IMR-90 (cell line): ENCODE measurements around the gene TMEM72. TPM values are rescaled to one million over a fixed set of nuclear protein-coding genes. Genes with fewer than 3 reads are reported as not detected.

Experiments used
- ATAC-seq: fragments of 200-7000 bp; cut with Tn5 transposase; 2 replicates; pipeline ENCODE4 v1.9.1; 2020; ENCODE audit warnings: low read depth, mild to moderate bottlenecking, moderate library complexity
- Bru-seq: library from RNA; stranded (reverse); fragments of 400-500 nt; gene quantifications from one replicate; lab custom pipeline; 2021; lab: Mats Ljungman, UMichigan
- BruChase-seq, 2 experiments: library from RNA; stranded (reverse); fragments of 400-500 nt; gene quantifications; one replicate each; lab custom pipeline; 2021; lab: Mats Ljungman, UMichigan
- BruUV-seq: library from RNA; stranded (reverse); fragments of 400-500 nt; replicated peaks from 2 replicates; lab custom pipeline; 2021; lab: Mats Ljungman, UMichigan
- CTCF ChIA-PET: fragments of 300-600 bp; formaldehyde crosslinking; extraction: SDS; loops from one replicate; lab custom pipeline; 2021; ENCODE audit warnings: antibody characterized with exemption; lab: Yijun Ruan, JAX
- POLR2A ChIA-PET: fragments of 300-600 bp; sonication (Branson Sonifier 250); formaldehyde crosslinking; loops from one replicate; lab custom pipeline; 2022; ENCODE audit warnings: antibody characterized with exemption; ENCODE audit not compliant: unreplicated experiment; lab: Charles Lee
- DNase-seq: peaks from one replicate; pipeline ENCODE4 v3.0.0; 2013
- H2AFZ ChIP-seq: replicated peaks from 2 replicates; pipeline ENCODE3; 2013; ENCODE audit warnings: low read length, mild to moderate bottlenecking; ENCODE audit not compliant: poor library complexity
- H2AK5ac ChIP-seq: 2 replicates; pipeline ENCODE4 v1.6.1; 2013; ENCODE audit warnings: low read depth, low read length, inconsistent platforms
- H2AK9ac ChIP-seq: replicated peaks from 2 replicates; pipeline ENCODE3; 2013; ENCODE audit warnings: mild to moderate bottlenecking, low read depth, low read length, moderate library complexity; ENCODE audit not compliant: poor library complexity
- H2BK120ac ChIP-seq: 2 replicates; pipeline ENCODE4 v1.6.1; 2013; ENCODE audit warnings: low read depth, low read length, inconsistent platforms
- H2BK15ac ChIP-seq: 3 replicates; pipeline ENCODE4 v1.6.1; 2013; ENCODE audit warnings: low read depth, low read length, inconsistent platforms
- H2BK20ac ChIP-seq: 2 replicates; pipeline ENCODE4 v1.6.1; 2013; ENCODE audit warnings: low read depth, mild to moderate bottlenecking, inconsistent platforms, low read length, moderate library complexity
- H2BK5ac ChIP-seq: 2 replicates; pipeline ENCODE4 v1.6.1; 2013; ENCODE audit warnings: mild to moderate bottlenecking, low read depth, low read length, inconsistent platforms; ENCODE audit not compliant: poor library complexity, severe bottlenecking
- H3K14ac ChIP-seq: replicated peaks from 2 replicates; pipeline ENCODE4 v1.6.1; 2013; ENCODE audit warnings: low read depth, low read length, inconsistent platforms
- H3K18ac ChIP-seq: 2 replicates; pipeline ENCODE4 v1.6.1; 2013; ENCODE audit warnings: low read depth, low read length, control low read depth
- H3K23ac ChIP-seq: 2 replicates; pipeline ENCODE4 v1.6.1; 2013; ENCODE audit warnings: low read depth, low read length, inconsistent platforms
- H3K27ac ChIP-seq: 2 replicates; pipeline ENCODE4 v1.5.1; 2013; ENCODE audit warnings: mild to moderate bottlenecking, control low read depth, low read length; ENCODE audit not compliant: insufficient read depth
- H3K27me3 ChIP-seq: 2 replicates; pipeline ENCODE4 v1.6.1; 2013; ENCODE audit warnings: low read length; ENCODE audit not compliant: control insufficient read depth, insufficient read depth
- H3K36me3 ChIP-seq: 2 replicates; pipeline ENCODE4 v1.6.1; 2013; ENCODE audit warnings: low read length, mixed read lengths; ENCODE audit not compliant: control insufficient read depth, insufficient read depth
- H3K4ac ChIP-seq: 2 replicates; pipeline ENCODE4 v1.6.1; 2013; ENCODE audit warnings: low read depth, low read length, inconsistent platforms
- H3K4me1 ChIP-seq: 2 replicates; pipeline ENCODE4 v1.6.1; 2013; ENCODE audit warnings: low read length, mixed read lengths; ENCODE audit not compliant: control insufficient read depth, insufficient read depth
- H3K4me2 ChIP-seq: 2 replicates; pipeline ENCODE4 v1.6.1; 2013; ENCODE audit warnings: low read depth, mild to moderate bottlenecking, control low read depth, low read length, moderate library complexity
- H3K4me3 ChIP-seq: 2 replicates; pipeline ENCODE4 v1.5.1; 2013; ENCODE audit warnings: low read depth, mild to moderate bottlenecking, control low read depth, low read length, moderate library complexity; ENCODE audit not compliant: insufficient read depth
- H3K56ac ChIP-seq: 2 replicates; pipeline ENCODE4 v1.6.1; 2013; ENCODE audit warnings: low read length, inconsistent platforms; ENCODE audit not compliant: insufficient read depth; ENCODE audit errors: extremely low read depth
- H3K79me1 ChIP-seq, 2 experiments: 2 replicates each; pipeline ENCODE4 v1.6.1; 2013; ENCODE audit warnings: low read length in 2 of 2, inconsistent platforms in 1 of 2, low read depth in 1 of 2
- H3K9ac ChIP-seq: 2 replicates; pipeline ENCODE4 v1.6.1; 2013; ENCODE audit warnings: low read depth, low read length, control low read depth
- H3K9me1 ChIP-seq: 2 replicates; pipeline ENCODE4 v1.6.1; 2013; ENCODE audit warnings: low read length, inconsistent platforms; ENCODE audit not compliant: insufficient read depth
- H3K9me3 ChIP-seq: 2 replicates; pipeline ENCODE4 v1.6.1; 2013; ENCODE audit warnings: low read length; ENCODE audit not compliant: control insufficient read depth, insufficient read depth
- H4K20me1 ChIP-seq: 2 replicates; pipeline ENCODE4 v1.6.1; 2013; ENCODE audit warnings: low read length, inconsistent platforms; ENCODE audit not compliant: insufficient read depth
- H4K5ac ChIP-seq: 2 replicates; pipeline ENCODE4 v1.6.1; 2013; ENCODE audit warnings: mild to moderate bottlenecking, low read depth, low read length, control low read depth
- H4K8ac ChIP-seq, 2 experiments: 2 replicates each; pipeline ENCODE4 v1.6.1; 2013; ENCODE audit warnings: low read depth in 2 of 2, low read length in 2 of 2, control low read depth in 1 of 2, inconsistent platforms in 1 of 2
- H4K91ac ChIP-seq: 2 replicates; pipeline ENCODE4 v1.6.1; 2013; ENCODE audit warnings: low read depth, low read length, inconsistent platforms; ENCODE audit not compliant: insufficient read depth
- BHLHE40 ChIP-seq: fragments of 150-350 bp; IDR thresholded peaks from 2 replicates; pipeline ENCODE4 v1.6.1; 2016; ENCODE audit warnings: mild to moderate bottlenecking, low read depth, low read length
- CEBPB ChIP-seq: IDR thresholded peaks from 2 replicates; pipeline ENCODE4 v1.6.1; 2012; ENCODE audit warnings: low read depth, low read length, improper control_type of control experiment
- CHD1 ChIP-seq: IDR thresholded peaks from 2 replicates; pipeline ENCODE4 v1.6.1; 2012; ENCODE audit warnings: low read depth, low read length, improper control_type of control experiment
- CTCF ChIP-seq: conservative IDR thresholded peaks from 2 replicates; pipeline ENCODE4 v1.5.1; 2012; ENCODE audit warnings: mild to moderate bottlenecking, low read depth, low read length, improper control_type of control experiment
- ELK1 ChIP-seq: fragments of 150-350 bp; IDR thresholded peaks from 2 replicates; pipeline ENCODE4 v1.6.1; 2016; ENCODE audit warnings: low read depth, mild to moderate bottlenecking, low read length, moderate library complexity, borderline replicate concordance
- FOS ChIP-seq: fragments of 150-350 bp; IDR thresholded peaks from 2 replicates; pipeline ENCODE4 v1.6.1; 2016; ENCODE audit warnings: low read depth, low read length
- MAZ ChIP-seq: IDR thresholded peaks from 2 replicates; pipeline ENCODE4 v1.6.1; 2012; ENCODE audit warnings: low read depth, mild to moderate bottlenecking, low read length, improper control_type of control experiment, moderate library complexity, borderline replicate concordance
- MXI1 ChIP-seq: IDR thresholded peaks from 2 replicates; pipeline ENCODE4 v1.6.1; 2012; ENCODE audit warnings: low read depth, mild to moderate bottlenecking, low read length, moderate library complexity, borderline replicate concordance
- NFE2L2 ChIP-seq: fragments of 150-350 bp; IDR thresholded peaks from 2 replicates; pipeline ENCODE4 v1.6.1; 2016; ENCODE audit warnings: low read depth, mild to moderate bottlenecking, low read length
- POLR2A ChIP-seq: IDR thresholded peaks from 2 replicates; pipeline ENCODE4 v1.6.1; 2012; ENCODE audit warnings: mild to moderate bottlenecking, low read depth, low read length
- RAD21 ChIP-seq: IDR thresholded peaks from 2 replicates; pipeline ENCODE4 v1.6.1; 2012; ENCODE audit warnings: low read length, improper control_type of control experiment
- RCOR1 ChIP-seq: IDR thresholded peaks from 2 replicates; pipeline ENCODE4 v1.6.1; 2012; ENCODE audit warnings: mild to moderate bottlenecking, low read length, improper control_type of control experiment; ENCODE audit not compliant: insufficient replicate concordance
- RFX5 ChIP-seq: IDR thresholded peaks from 2 replicates; pipeline ENCODE4 v1.8.0; 2012; ENCODE audit warnings: low read depth, mild to moderate bottlenecking, low read length, moderate library complexity
- SMC3 ChIP-seq: fragments of 150-350 bp; IDR thresholded peaks from 2 replicates; pipeline ENCODE4 v1.6.1; 2016; ENCODE audit warnings: low read depth, mild to moderate bottlenecking, antibody characterized with exemption, low read length, moderate library complexity
- WGBS, 2 experiments: methylation state at CpG; one replicate each; pipeline versions ENCODE4 v1.1.5 to v1.1.7; 2013; ENCODE audit warnings: missing lambda C conversion rate in 2 of 2; ENCODE audit not compliant: insufficient read length in 1 of 2; ENCODE audit errors: extremely low coverage in 2 of 2; 5-methylcytosine and 5-hydroxymethylcytosine counted together
- dilution Hi-C: fragments of 300-500 bp; cut with HindIII; formaldehyde crosslinking; loops from one replicate; pipeline ENCODE4 v1.14.3; 2018; ENCODE audit warnings: low sequenced_read_pairs; ENCODE audit not compliant: unreplicated experiment
- in situ Hi-C: fragments of 300-500 bp; cut with MboI; formaldehyde crosslinking; loops from 3 replicates; pipeline ENCODE4 v1.14.3; 2019; ENCODE audit warnings: low sequenced_read_pairs, inconsistent platforms, mixed read lengths
- intact Hi-C: fragments of 100-400 bp; cut with micrococcal nuclease; formaldehyde crosslinking; loops from 2 replicates; pipeline ENCODE4 v1.10.0; 2022
- long read RNA-seq: library from polyadenylated mRNA; unstranded; transcript quantifications from one replicate; pipeline ENCODE4 v2.0.0, GENCODE V29; 2021; ENCODE audit not compliant: unreplicated experiment
- polyA plus RNA-seq, 3 experiments: library from polyadenylated mRNA; depleted of rRNA; stranded (reverse); fragments of >200 nt; gene quantifications; 2 replicates each; pipeline ENCODE4 v1.2.3, GENCODE V29; 2012; ENCODE audit warnings: low replicate concordance in 1 of 3
- total RNA-seq: library from RNA; depleted of rRNA; stranded (reverse); fragments of >200 nt; gene quantifications from 2 replicates; pipeline ENCODE4 v1.2.3, GENCODE V29; 2012; rRNA removed

Gene TMEM72
- total RNA-seq (not detected in 2 replicates), polyA plus RNA-seq (2012; rRNA removed) (not detected in 2 replicates), Bru-seq, nascent RNA (not detected), BruChase-seq, experiment 1, labeled RNA remaining after a 6-hour chase (not detected), BruChase-seq, experiment 2, labeled RNA remaining after a 2-hour chase (not detected)
- polyA plus RNA-seq (2012; cell fraction: cytosol; rRNA removed) = not detected in 2 replicates
- polyA plus RNA-seq (2012; cell fraction: nucleus; rRNA removed; ENCODE audit: low replicate concordance) = not detected in 2 replicates
- long read RNA-seq = 0 reads

DNA sequence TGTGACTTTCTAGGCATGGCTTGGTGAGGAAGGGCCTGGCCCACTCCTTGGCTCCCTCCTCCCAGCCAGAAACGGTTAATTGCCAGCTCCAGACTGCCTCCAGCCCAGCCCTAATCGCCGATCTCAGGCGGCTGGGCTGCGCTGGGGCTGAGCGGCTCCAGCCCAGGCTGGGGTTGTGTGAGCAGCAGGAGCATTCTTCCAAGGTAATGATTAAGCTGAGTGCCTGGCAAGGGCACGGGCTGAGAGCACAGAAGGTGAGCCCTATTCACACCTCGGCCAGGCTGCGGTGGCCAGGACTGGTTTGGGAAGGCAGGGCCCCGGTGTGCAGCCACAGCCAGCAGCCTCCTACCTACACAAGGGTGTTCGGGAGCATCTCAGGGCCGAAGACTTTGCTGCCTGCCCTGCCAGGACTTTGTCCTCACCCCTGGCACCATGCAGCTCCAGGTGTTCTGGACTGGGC is at the start of gene TMEM72:
Gene TMEM72, plus strand, starts transcription at position 257 of the 460 bp plus-strand sequence. Its CDS starts 176 bp downstream, at position 433.
- H2AFZ ChIP-seq = peak within 1 kb of the TSS; percentile 58
- intact Hi-C loops = no loop called here
- no peak within 1 kb of the TSS for H3K14ac ChIP-seq
- H3K9ac ChIP-seq = no peak within 1 kb of the TSS
- ChIA-PET CTCF (interaction anchor here (0.6 to 1.0 kb wide), 2 partner anchors 22 to 43 kb away, joined by 3 to 9 read pairs; no protein-coding TSS in a partner anchor), POLR2A (no interaction called here)
- H4K20me1 ChIP-seq = no peaks in the 10 kb centered on the region
- no peak within 1 kb of the TSS for H2AK5ac ChIP-seq
- H3K9me1 ChIP-seq = no peaks in the 10 kb centered on the region
- H2BK120ac ChIP-seq = no peak within 1 kb of the TSS
- H3K18ac ChIP-seq = no peak within 1 kb of the TSS
- no peak within 1 kb of the TSS for H3K27ac ChIP-seq
- H3K23ac ChIP-seq = no peak within 1 kb of the TSS
- no peak within 1 kb of the TSS for H4K8ac ChIP-seq
- H4K5ac ChIP-seq = no peak within 1 kb of the TSS
- H2BK5ac ChIP-seq = no peak within 1 kb of the TSS
- H2BK20ac ChIP-seq = no peak within 1 kb of the TSS
- no peaks in the 10 kb centered on the region for H3K36me3 ChIP-seq
- no peak within 1 kb of the TSS for H4K91ac ChIP-seq
- H3K4me3 ChIP-seq = no peak within 1 kb of the TSS
- no peak for DNase-seq
- peaks cover 44% of the 10 kb centered on the region for H3K27me3 ChIP-seq
- no peak for ATAC-seq
- H2AK9ac ChIP-seq = no peak within 1 kb of the TSS
- H3K9me3 ChIP-seq = no peaks in the 10 kb centered on the region
- no peaks in the 10 kb centered on the region for H3K4me1 ChIP-seq
- 53% methylated on average over 6 of the region's 12 CpGs; no CpG with 5 or more reads in 1 of the 2 experiments for WGBS, 2 experiments
- no peak for TF ChIP-seq ELK1
- no peak for TF ChIP-seq CHD1
- no peak for TF ChIP-seq RFX5
- TF ChIP-seq CEBPB = no peak
- TF ChIP-seq RCOR1 = no peak
- no peak for TF ChIP-seq CTCF
- no peak for TF ChIP-seq NFE2L2
- TF ChIP-seq MAZ = no peak
- no peak for TF ChIP-seq FOS
- no peak for TF ChIP-seq POLR2A
- TF ChIP-seq SMC3 = no peak
- no peak for TF ChIP-seq MXI1
- no peak for TF ChIP-seq RAD21
- no peak for TF ChIP-seq BHLHE40
- dilution Hi-C loops = no loop called here
- in situ Hi-C loops = no loop called here
- H2BK15ac ChIP-seq = no peak within 1 kb of the TSS
- no peak within 1 kb of the TSS for H3K4me2 ChIP-seq
- no TSS peak for BruUV-seq
- no peak within 1 kb of the TSS for H3K4ac ChIP-seq
- H3K79me1 ChIP-seq = no peaks in the 10 kb centered on the region
- no peak within 1 kb of the TSS for H3K56ac ChIP-seq
